GM12891 (cell line): ENCODE data around the gene MNT.

Source experiments
- DNase-seq: peaks from one replicate; pipeline ENCODE4 v3.0.0; 2011; ENCODE audit warnings: low spot score; ENCODE audit not compliant: insufficient read length
- FAIRE-seq: peaks from 2 replicates; lab custom pipeline; 2011; peaks lifted over from hg19 to GRCh38; lab: Jason Lieb, UNC
- PAX5 ChIP-seq: IDR thresholded peaks from 2 replicates; pipeline ENCODE4 v1.6.1; 2011; ENCODE audit warnings: low read length, moderate library complexity, mild to moderate bottlenecking; ENCODE audit not compliant: insufficient read depth, severe bottlenecking
- POLR2A ChIP-seq: IDR thresholded peaks from 2 replicates; pipeline ENCODE4 v1.6.1; 2011; ENCODE audit warnings: low read depth, low read length, control low read depth
- POLR2AphosphoS5 ChIP-seq: IDR thresholded peaks from 2 replicates; pipeline ENCODE4 v1.6.1; 2011; ENCODE audit warnings: low read depth, low read length, control low read depth
- POU2F2 ChIP-seq: IDR thresholded peaks from 2 replicates; pipeline ENCODE4 v1.6.1; 2011; ENCODE audit warnings: low read depth, mild to moderate bottlenecking, control low read depth, low read length, moderate library complexity
- SPI1 ChIP-seq: IDR thresholded peaks from 2 replicates; pipeline ENCODE4 v1.6.1; 2011; ENCODE audit warnings: low read depth, low read length, control low read depth
- TAF1 ChIP-seq: IDR thresholded peaks from 2 replicates; pipeline ENCODE4 v1.6.1; 2011; ENCODE audit warnings: low read depth, low read length, control low read depth

Gene MNT

DNA sequence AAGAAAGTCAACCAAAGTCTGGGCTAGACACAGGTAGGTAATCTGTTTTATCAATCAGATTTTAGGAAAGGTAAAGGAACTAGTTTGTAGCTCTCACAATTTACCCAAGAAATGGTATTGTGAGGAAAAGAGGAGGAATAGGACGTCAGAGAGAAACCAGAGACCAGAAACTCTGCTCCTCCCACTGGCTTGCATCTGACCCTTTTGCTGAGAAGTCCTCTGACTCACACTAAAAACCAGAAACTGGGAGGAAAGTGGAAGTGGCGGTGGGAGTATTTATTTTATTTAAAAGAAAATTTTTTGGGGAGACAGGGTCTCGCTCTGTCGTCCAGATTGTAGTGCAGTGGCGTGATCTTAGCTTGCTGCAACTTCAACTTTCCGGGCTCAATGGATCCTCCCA is 38.0 kb upstream of the MNT start:
- DNase-seq (no peak), FAIRE-seq (no peak)
- TF ChIP-seq TAF1 (no peak), POLR2AphosphoS5 (no peak), PAX5 (no peak), POLR2A (no peak), SPI1 (no peak)

GRCh38 chr17:2436316-2436905 is 35.6 kb upstream of the MNT start:
- no peak for DNase-seq
- FAIRE-seq = no peak
- no peak for TF ChIP-seq SPI1
- no peak for TF ChIP-seq POU2F2
- TF ChIP-seq PAX5 = no peak
- no peak for TF ChIP-seq POLR2A

DNA sequence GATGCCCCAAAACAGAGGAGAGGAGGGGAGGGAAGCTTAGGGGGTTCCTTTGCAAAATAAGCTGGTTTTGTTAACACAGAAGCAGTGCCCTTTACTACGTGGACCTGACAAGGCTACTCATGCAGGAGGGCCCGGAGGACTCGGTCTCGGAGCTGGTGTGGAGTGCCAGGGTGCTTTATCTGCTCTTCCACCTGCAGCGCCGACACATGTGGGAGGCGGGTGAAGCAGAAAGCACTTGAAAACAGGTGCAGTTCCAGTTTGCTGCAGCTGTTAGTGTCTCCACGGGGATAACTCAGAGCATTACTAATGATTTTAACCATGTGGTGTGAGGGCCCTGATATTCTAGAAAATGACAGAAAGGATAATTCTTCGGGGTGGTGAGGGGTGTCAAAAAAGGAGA is 35.0 kb upstream of the MNT start:
- FAIRE-seq (no peak), DNase-seq (no peak)
- TF ChIP-seq POU2F2 (no peak), POLR2AphosphoS5 (no peak), POLR2A (no peak), PAX5 (no peak)

DNA sequence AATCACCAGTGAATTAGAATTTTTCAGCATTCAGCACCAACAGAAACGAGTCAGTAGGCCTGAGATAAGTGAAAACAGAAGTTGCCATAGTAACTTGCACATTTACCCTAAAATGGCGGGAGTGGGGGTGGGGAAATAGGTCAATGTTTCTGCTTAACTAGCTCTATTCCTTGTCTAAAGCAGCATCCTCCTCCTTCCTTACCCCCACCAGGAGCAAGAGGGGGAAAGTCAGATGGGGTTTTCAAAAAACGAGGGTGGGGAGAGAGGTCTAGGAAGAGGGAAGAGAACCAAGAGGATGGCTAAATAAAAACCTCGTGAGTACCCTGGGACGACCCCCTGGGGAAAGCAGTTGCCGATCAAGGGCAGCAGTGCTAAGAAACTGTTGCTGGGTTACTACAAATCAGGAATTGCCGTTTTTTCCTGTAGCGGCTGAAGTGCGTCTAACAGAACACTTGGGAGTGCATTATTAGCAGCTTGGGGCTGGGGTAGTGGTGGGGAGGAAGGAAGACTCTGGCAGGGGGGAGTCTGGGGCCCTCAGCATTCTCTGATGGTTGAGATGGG is 34.4 kb upstream of the MNT start:
- TF ChIP-seq POLR2A = no peak
- no peak for TF ChIP-seq SPI1
- TF ChIP-seq PAX5 = no peak
- TF ChIP-seq POU2F2 = no peak
- no peak for TF ChIP-seq POLR2AphosphoS5
- TF ChIP-seq TAF1 = no peak
- DNase-seq (no peak), FAIRE-seq (no peak)

DNA sequence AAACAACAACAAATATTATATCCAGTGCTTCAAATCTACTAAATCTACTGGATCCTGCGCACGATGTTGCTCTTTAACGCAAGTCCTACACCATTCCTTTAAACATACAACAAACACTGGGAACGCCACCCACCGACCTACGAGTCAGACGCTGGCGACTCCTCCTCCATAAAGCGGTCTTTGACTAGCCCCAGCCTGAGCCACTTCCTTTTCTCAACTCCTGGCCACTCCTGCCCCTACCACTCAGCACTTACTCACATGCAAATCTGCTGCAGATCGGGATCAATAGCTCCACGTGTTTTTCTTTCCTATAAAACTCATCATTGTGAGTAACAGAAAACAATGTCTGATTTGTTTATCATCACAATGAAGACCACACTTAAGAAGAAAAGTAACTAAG is 32.8 kb upstream of the MNT start:
- TF ChIP-seq POLR2AphosphoS5 (no peak), TAF1 (no peak), POLR2A (no peak), SPI1 (no peak), POU2F2 (no peak)
- FAIRE-seq (no peak), DNase-seq (no peak)

- FAIRE-seq = no peak
- no peak for DNase-seq
- TF ChIP-seq SPI1 (no peak), PAX5 (no peak), TAF1 (no peak), POU2F2 (no peak), POLR2AphosphoS5 (no peak), POLR2A (no peak)
These were observed 27.1 kb upstream of the MNT start for GRCh38 chr17:2427910-2428309.

- no peak for TF ChIP-seq POLR2A
- TF ChIP-seq POU2F2 = no peak
- TF ChIP-seq PAX5 = no peak
- no peak for TF ChIP-seq POLR2AphosphoS5
- TF ChIP-seq TAF1 = no peak
- TF ChIP-seq SPI1 = no peak
- DNase-seq (no peak), FAIRE-seq (no peak)
These were observed 26.4 kb upstream of the MNT start for GRCh38 chr17:2427215-2427614.

GRCh38 chr17:2423271-2423670 is 22.4 kb upstream of the MNT start:
- FAIRE-seq = no peak

DNA sequence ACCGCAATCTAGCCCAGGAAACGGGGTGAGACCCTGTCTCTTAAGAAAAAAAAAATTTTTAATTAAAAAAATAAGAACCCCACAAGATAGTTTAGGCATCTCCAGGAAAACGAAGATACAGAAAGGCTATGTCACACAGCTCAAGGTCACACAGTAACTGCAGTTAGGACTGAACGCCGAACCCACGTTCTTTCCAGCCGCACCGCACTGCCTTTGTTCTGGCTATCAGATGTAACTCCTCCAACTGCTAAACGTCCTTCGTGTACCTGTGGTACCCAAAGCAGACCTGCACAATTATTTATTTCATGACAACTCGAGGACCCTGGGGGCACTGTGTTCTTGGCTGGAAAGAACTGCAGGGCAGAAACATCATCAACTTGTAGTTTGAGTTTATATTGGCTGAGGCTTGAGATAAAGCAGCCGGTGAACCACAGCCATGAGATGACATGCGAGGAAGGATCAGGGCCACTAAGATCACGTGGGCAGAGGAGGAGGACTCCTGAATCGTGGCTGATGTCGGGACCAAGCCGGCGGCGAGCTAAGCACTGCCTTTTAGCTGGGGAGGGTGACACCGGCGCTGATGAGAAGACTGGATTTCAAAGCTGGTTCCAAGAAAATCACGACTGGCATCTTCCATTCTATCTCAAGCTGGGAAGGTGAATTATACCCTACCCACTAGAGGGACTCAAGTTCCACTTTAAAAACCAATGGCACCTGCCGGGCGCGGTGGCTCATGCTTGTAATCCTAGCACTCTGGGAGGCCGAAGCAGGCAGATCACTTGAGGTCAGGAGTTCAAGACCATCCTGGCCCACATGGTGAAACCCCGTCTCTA is 20.7 kb upstream of the MNT start:
- FAIRE-seq = no peak
- TF ChIP-seq PAX5 (no peak), POLR2A (no peak), POU2F2 (no peak), SPI1 (no peak), POLR2AphosphoS5 (no peak), TAF1 (no peak)
- no peak for DNase-seq

More at GRCh38 chr17:2423271-2423670, 22.4 kb upstream of the MNT start:
- no peak for TF ChIP-seq POLR2A
- no peak for TF ChIP-seq POLR2AphosphoS5
- TF ChIP-seq PAX5 = no peak
- no peak for TF ChIP-seq TAF1
- no peak for TF ChIP-seq SPI1
- TF ChIP-seq POU2F2 = no peak
- DNase-seq = no peak

DNA sequence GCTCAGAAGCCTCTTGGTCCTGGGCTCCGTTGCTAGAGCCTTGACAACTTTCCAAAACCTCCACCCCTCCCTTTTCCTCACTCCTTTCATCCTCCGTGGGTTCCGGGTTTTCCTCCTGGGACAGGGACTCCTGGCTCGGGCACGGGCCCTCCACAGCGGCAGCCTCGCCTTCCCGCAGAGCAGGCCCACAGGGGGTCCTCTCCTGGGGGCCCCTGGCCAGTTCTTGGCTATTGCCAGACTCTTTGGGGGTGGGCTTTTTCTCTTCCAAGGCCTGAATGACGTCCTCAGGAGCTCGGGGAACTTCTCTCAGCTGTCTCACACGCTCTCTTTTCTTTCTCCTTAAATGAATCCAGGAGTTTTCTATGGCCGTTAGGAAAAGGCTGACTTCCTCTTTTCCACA is 19.3 kb upstream of the MNT start:
- DNase-seq (no peak), FAIRE-seq (no peak)
- no peak for TF ChIP-seq POLR2A
- no peak for TF ChIP-seq PAX5
- TF ChIP-seq POU2F2 = no peak
- no peak for TF ChIP-seq POLR2AphosphoS5
- TF ChIP-seq SPI1 = 0 out of 2 replicates have a peak, but pooled peaks have one; percentile 22
- TF ChIP-seq TAF1 = no peak
